PC-9 (cell line): ENCODE data around the gene KISS1R. TPM values are rescaled to one million over a fixed set of nuclear protein-coding genes. Genes with fewer than 3 reads are reported as not detected.

Source experiments
- BruUV-seq: library from RNA; stranded (reverse); fragments of 400-500 nt; replicated peaks from 2 replicates; lab custom pipeline; 2021; lab: Mats Ljungman, UMichigan
- CTCF ChIA-PET: fragments of 300-600 bp; sonication (Branson Sonifier 250); formaldehyde crosslinking; loops from one replicate; lab custom pipeline; 2022; ENCODE audit warnings: antibody characterized with exemption; lab: Charles Lee
- POLR2A ChIA-PET: fragments of 300-600 bp; sonication (Branson Sonifier 250); formaldehyde crosslinking; loops from one replicate; lab custom pipeline; 2022; ENCODE audit warnings: antibody characterized with exemption; ENCODE audit not compliant: unreplicated experiment; lab: Charles Lee
- DNase-seq, 2 experiments: peaks; one replicate each; pipeline versions ENCODE4 v3.0.0 to v3.0.0-alpha.2; 2015 to 2022; ENCODE audit warnings: mixed read lengths in 1 of 2
- H2AFZ ChIP-seq: fragments of 200-600 bp; sonication (generic); 2 replicates; pipeline ENCODE4 v1.8.1; 2017; ENCODE audit warnings: antibody characterized with exemption
- H3F3A ChIP-seq: fragments of 200-600 bp; sonication (generic); 2 replicates; pipeline ENCODE4 v1.8.1; 2017; ENCODE audit warnings: antibody characterized with exemption, mild to moderate bottlenecking, low read depth; ENCODE audit not compliant: insufficient read depth
- H3K27ac ChIP-seq: fragments of 200-600 bp; sonication (generic); 2 replicates; pipeline ENCODE4 v1.6.1; 2016; ENCODE audit warnings: mixed run types
- H3K27me3 ChIP-seq: fragments of 200-600 bp; sonication (generic); 2 replicates; pipeline ENCODE4 v1.6.1; 2016; ENCODE audit warnings: low read depth, mixed run types; ENCODE audit not compliant: insufficient read depth
- H3K36me3 ChIP-seq: fragments of 200-600 bp; sonication (generic); 2 replicates; pipeline ENCODE4 v1.6.1; 2016; ENCODE audit warnings: low read depth, mixed run types
- H3K4me1 ChIP-seq: fragments of 200-600 bp; sonication (generic); replicated peaks from 2 replicates; pipeline ENCODE4 v1.6.1; 2016; ENCODE audit warnings: mixed run types; ENCODE audit not compliant: insufficient read depth
- H3K4me2 ChIP-seq: fragments of 200-600 bp; sonication (generic); 2 replicates; pipeline ENCODE4 v1.6.1; 2017; ENCODE audit warnings: mixed run types
- H3K4me3 ChIP-seq: fragments of 200-600 bp; sonication (generic); 2 replicates; pipeline ENCODE4 v1.6.1; 2016; ENCODE audit warnings: mixed run types
- H3K79me2 ChIP-seq: fragments of 200-600 bp; sonication (generic); 2 replicates; pipeline ENCODE4 v1.6.1; 2017; ENCODE audit warnings: low read depth, mixed run types
- H3K9me2 ChIP-seq: fragments of 200-600 bp; sonication (generic); 2 replicates; pipeline ENCODE4 v1.8.1; 2017; ENCODE audit warnings: mild to moderate bottlenecking; ENCODE audit not compliant: insufficient read depth
- H3K9me3 ChIP-seq: fragments of 200-600 bp; sonication (generic); 2 replicates; pipeline ENCODE4 v1.8.1; 2016; ENCODE audit warnings: low read depth; ENCODE audit not compliant: insufficient read depth
- H4K20me1 ChIP-seq: fragments of 200-600 bp; sonication (generic); 2 replicates; pipeline ENCODE4 v1.8.1; 2017; ENCODE audit not compliant: insufficient read depth
- CTCF ChIP-seq: fragments of 200-600 bp; sonication (generic); conservative IDR thresholded peaks from 2 replicates; pipeline ENCODE4 v1.6.1; 2017; ENCODE audit warnings: mixed run types, antibody characterized with exemption, mild to moderate bottlenecking, moderate library complexity
- EZH2 ChIP-seq: fragments of 200-600 bp; sonication (generic); IDR thresholded peaks from 2 replicates; pipeline ENCODE4 v1.8.0; 2017; ENCODE audit warnings: antibody characterized with exemption, low read depth
- intact Hi-C: fragments of 100-400 bp; cut with micrococcal nuclease; formaldehyde crosslinking; loops from one replicate; pipeline ENCODE4 v1.10.0; 2022; ENCODE audit not compliant: unreplicated experiment
- total RNA-seq: library from RNA; stranded (reverse); gene quantifications from 2 replicates; pipeline ENCODE4 v1.2.3, GENCODE V29; 2021

The KISS1R gene
- total RNA-seq, 1 experiment from 2014 or later: not detected

GRCh38 chr19:903266-903797 lies 13.8 kb upstream of the KISS1R start:
- no TSS peak for BruUV-seq
- intact Hi-C loops: no loop called here
- H3K4me2 ChIP-seq: no peak overlapping the region
- no peaks in the 10 kb centered on the region for H3K9me2 ChIP-seq
- H3F3A ChIP-seq: peaks cover 7% of the 10 kb centered on the region; the same call in 1 of the 2 replicates
- H3K9me3 ChIP-seq: no peaks in the 10 kb centered on the region
- H2AFZ ChIP-seq: no peak overlapping the region
- ChIA-PET CTCF (no interaction called here), POLR2A (no interaction called here)
- no peak overlapping the region for H3K4me3 ChIP-seq
- no peak for DNase-seq
- peaks cover 21% of the 10 kb centered on the region for H3K79me2 ChIP-seq
- H3K4me1 ChIP-seq: peaks cover 3% of the 10 kb centered on the region; the same call in 1 of the 2 replicates
- H3K27ac ChIP-seq: no peak overlapping the region
- no peaks in the 10 kb centered on the region for H3K36me3 ChIP-seq
- H4K20me1 ChIP-seq: peaks cover 45% of the 10 kb centered on the region
- H3K27me3 ChIP-seq: no peaks in the 10 kb centered on the region
- TF ChIP-seq CTCF: no peak
- TF ChIP-seq EZH2: no peak

- Histone ChIP-seq H3F3A (peaks cover 15% of the 10 kb centered on the region; the same call in 1 of the 2 replicates), H3K9me3 (no peaks in the 10 kb centered on the region), H3K4me2 (no peak overlapping the region), H3K27ac (no peak overlapping the region), H2AFZ (no peak overlapping the region), H3K36me3 (no peaks in the 10 kb centered on the region), H3K4me3 (no peak overlapping the region), H3K9me2 (no peaks in the 10 kb centered on the region), H3K27me3 (no peaks in the 10 kb centered on the region), H3K4me1 (peaks cover 13% of the 10 kb centered on the region), H4K20me1 (peaks cover 38% of the 10 kb centered on the region; the same call in 1 of the 2 replicates), H3K79me2 (peaks cover 26% of the 10 kb centered on the region)
- no peak for TF ChIP-seq CTCF
- TF ChIP-seq EZH2: no peak
- ChIA-PET POLR2A (no interaction called here), CTCF (no interaction called here)
- DNase-seq: no peak
- intact Hi-C loops: no loop called here
- no TSS peak for BruUV-seq
Observed at GRCh38 chr19:904545-904944, 12.6 kb upstream of the KISS1R start.

GRCh38 chr19:906480-906879 lies 10.7 kb upstream of the KISS1R start:
- no peak overlapping the region for H3K4me2 ChIP-seq
- H3K79me2 ChIP-seq: peaks cover 44% of the 10 kb centered on the region
- POLR2A ChIA-PET: interaction anchor here (0.7 kb wide), 1 partner anchor 28 kb away, joined by 12 read pairs; no protein-coding TSS in a partner anchor

More at GRCh38 chr19:906480-906879, 10.7 kb upstream of the KISS1R start:
- CTCF ChIA-PET: interaction anchor here (0.7 kb wide), 1 partner anchor 9 kb away, joined by 9 read pairs; no protein-coding TSS in a partner anchor
- Histone ChIP-seq H3K9me3 (no peaks in the 10 kb centered on the region), H3K4me3 (no peak overlapping the region), H3K27me3 (no peaks in the 10 kb centered on the region), H3K4me1 (peaks cover 17% of the 10 kb centered on the region), H3F3A (peaks cover 28% of the 10 kb centered on the region; the same call in 1 of the 2 replicates), H4K20me1 (peaks cover 31% of the 10 kb centered on the region; the same call in 1 of the 2 replicates), H3K27ac (no peak overlapping the region), H3K9me2 (no peaks in the 10 kb centered on the region), H2AFZ (no peak overlapping the region), H3K36me3 (no peaks in the 10 kb centered on the region)
- TF ChIP-seq EZH2: no peak
- TF ChIP-seq CTCF: no peak
- no TSS peak for BruUV-seq
- intact Hi-C loops: no loop called here
- DNase-seq: no peak
